Measurements from ENCODE around the gene SEZ6L.
"Not testable (repeated sequence)": the region's sequence is repeated elsewhere in the genome, so short reads cannot be mapped to it uniquely, and the experiment has no call there.

SEZ6L gene

DNA sequence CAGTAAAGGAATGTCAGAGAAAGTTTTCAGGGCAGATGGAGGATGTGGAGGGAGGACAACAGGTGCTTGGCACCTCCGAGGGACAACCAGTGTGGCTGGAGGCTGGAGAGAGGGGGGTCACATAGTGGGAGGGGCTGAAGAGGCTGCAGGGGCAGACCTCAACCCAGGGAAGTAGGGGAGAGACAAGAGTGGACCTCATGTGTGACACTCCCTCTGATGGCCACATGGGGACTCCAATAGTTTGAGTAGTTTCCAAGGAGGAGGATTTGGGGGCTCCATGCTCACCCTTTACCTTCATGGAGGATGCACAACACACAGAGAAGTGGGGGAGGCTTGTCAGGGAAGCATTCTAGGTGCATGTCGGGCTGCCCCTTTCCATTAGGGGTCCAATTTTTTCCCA, 224.7 kb downstream of the SEZ6L start:
- no peak for FAIRE-seq

DNA sequence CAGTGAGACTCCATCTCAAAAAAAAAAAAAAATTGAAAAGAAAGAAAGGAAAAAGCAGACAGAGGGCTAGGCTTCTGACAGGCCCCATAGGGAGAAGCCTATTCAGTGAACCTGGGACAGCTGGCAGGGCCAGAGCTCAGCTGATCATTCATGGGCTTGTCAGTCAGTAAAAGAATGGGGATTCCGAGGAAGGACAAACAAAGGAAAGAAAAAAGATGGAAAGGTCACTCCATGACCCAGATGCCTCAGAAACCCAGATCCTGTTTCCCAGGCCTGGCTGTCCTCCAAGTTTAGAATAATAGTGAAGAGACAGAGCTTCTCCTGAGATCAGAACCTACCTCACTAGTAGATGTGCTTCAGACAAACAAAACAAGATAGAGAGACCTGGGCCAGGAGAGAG, 225.5 kb downstream of the SEZ6L start:
- no peak for FAIRE-seq

DNA sequence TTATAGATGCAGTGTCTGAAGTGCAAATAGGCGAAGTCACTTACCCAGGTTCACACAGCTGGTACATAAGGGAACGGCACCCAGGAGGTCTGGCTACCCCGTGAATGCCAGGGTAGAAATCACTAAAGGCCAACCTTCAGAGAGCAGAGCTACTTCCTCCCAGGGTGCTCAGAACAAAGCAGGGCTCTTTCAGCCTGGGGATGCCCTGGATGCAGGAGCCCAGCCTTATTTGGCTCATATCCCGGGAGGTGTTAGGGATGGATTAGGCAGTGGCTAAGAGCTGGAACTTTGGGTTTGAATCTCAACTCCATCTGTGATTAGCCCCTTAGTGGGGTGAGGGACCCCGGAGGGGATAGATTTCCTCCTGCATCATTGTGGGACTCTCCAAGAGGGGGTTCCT, 226.7 kb downstream of the SEZ6L start:
- FAIRE-seq, result no peak

DNA sequence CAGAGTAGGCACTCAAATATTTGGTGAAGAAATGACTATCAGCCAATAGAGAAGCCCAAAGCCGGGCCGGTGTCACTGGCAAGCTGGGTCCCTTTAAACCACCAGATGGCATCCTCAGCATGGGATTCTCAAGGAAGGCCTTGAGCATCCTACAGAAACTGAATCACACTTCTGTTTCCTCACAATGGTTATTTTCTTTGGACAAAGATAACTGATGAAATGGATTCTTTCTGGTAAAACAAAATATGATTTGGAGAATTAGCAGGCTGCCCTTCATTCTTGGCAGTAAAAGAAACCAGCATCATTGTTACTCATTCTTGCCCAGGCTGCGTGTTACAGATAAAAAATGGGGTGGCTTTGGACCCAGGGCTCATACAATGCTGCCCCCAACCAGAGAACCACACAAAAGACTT, 229.5 kb downstream of the SEZ6L start:
- FAIRE-seq, result no peak

DNA sequence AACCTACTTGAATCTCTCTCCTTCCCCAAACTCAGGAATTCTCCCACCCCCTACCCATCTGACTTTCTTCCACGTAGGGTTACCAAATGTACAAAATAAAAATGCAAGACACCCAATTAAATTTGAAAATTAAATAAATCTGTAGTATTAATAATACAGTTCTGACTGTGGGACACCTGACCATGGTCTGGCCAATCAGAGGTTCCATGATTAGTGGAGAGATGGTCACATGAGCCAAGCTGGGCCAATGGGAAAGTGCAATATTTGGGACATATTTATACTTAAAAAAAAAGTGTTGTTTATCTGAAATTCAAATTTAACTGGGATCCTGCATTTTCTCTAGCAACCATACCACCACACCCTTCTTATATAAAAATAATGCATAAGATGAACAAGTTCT, 230.0 kb downstream of the SEZ6L start:
- no peak for FAIRE-seq

DNA sequence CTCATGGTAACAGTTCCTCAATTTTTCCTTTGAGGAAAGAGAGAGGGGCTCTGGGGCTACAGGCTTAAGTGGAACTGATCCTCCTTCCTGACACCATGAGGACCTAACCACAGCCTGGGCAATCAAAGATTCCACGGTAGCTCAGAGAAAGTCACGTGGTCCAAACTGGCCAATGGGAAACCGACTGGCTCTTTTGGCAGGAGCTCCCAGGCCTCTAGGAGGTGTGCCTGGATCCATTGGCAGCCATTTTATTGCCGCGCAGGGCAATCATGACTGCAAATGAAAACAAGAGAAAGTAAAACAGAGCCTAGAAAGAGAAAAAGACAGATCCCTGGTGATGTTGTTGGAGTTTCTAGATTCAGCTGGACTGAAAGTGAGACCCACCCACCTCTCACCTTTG, 232.5 kb downstream of the SEZ6L start:
- no peak for FAIRE-seq

DNA sequence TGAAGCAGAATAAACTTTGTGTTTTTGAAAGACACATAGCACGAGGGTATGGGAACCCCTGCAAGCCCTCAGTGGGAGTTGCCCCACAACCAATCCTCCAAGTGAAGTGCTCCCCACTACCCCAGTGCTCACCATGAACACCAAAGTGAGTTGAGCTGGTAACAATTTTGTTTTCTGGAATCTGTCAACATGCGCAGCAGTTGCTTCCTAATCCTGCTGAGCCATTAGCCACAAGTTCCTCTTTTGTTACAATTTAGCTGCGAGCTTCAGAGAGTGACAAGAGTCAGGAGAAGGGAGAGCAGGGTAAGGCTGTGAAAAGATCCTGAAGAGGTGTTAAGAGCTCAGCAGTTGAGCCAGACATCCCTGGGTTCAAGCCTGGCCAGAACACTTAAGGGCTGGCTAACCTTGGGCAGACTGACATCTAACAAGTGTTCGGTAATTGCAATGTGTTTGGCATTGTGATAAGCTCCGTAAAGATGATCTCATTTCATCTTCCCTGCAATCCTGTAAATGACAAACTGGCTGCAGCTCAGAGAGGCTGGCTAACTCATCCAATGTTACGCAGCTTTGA, 235.7 kb downstream of the SEZ6L start:
- no peak for FAIRE-seq

DNA sequence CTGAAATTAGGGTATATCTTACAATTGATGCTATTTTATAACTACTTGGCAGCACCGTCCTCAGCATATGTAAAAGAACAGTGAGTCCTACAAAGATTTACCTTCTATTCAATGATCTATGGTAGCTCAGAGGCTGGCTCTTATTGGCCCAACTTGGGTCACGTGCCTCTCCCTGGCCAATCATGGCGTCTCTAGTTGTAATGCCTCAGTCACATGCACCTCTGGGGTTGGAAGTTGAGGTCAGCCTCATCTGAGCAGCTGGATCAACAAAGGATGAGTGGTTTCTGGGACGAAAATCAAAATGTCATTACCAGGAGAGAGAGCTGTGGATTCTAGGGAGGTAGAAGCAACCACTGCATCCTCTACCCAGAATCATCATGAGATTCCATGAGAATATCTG, 236.9 kb downstream of the SEZ6L start:
- no peak for FAIRE-seq

DNA sequence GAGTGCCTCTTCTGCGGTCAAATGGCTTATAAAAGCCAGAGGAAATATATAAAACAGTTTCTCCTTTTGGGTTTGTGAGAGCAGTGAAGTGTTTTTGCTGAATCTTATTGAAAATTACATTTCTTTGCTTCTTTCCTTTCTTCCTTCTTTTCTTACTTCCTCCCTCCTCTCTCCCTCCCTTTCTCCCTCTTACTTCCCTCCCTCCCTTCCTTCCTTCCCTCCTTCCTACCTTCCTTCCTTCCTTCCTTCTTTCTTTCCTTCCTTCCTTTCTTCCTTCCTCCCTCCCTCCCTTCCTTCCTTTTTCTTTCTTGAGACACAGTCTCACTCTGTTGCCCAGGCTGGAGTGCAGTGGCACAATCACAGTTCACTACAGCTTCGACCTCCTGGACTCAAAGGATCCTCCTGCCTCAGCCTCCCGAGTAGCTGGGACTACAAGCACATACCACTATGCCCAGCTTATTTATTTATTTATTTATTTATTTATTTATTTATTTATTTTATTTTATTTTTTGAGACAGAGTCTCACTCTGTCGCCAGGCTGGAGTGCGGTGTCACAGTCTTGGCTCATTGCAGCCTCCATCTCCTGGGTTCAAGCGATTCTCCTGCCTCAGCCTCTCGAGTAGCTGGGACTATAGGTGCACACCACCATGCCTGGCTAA, 239.4 kb downstream of the SEZ6L start:
- FAIRE-seq, result not testable (repeated sequence)

DNA sequence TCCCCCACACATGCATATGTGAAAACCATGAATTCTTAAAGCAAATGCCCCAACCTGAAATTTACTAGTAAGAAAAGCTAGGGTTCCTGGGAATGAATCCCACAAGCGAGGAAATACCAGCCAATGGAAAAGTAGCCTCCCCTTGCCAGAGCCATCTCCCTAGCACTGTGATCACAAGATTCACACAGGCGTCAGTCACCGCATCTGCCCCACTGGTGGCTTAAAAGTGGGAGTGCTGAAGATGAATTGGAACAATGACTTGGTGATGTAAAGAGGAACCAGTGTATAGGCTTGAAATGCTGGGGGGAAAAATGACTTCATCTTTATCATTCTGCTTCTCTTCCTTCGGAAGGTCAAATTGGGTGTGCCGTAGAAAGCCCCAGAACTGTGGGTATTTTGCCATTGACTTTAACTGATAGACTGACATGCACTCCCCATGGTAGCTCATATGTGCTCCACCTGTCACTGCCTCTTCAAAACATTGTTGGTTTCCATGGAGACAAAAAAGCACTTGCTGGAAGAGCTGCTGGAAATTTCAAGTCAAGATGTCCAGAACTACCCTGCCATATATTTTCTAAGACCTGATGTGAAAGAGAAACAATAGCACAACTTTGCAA, 240.6 kb downstream of the SEZ6L start:
- FAIRE-seq, result no peak

DNA sequence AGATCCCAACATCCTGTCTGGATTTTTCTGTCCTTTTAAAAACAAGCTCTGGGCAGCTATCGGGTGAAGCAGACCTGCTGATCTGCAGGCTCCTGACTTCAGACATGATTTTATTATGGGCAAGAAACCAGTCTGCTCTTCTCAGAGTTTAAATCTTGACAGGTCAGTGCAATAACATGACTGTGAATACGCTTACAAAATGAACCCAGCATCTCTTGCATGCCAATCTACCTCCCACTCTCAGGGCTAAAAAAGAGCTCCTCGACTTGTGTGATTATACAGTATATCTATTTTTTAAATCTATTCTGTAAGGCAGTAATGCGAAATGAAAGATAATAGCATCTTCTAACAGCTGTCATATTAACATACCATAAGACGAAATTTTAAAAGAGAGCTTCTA, 241.1 kb downstream of the SEZ6L start:
- no peak for FAIRE-seq

DNA sequence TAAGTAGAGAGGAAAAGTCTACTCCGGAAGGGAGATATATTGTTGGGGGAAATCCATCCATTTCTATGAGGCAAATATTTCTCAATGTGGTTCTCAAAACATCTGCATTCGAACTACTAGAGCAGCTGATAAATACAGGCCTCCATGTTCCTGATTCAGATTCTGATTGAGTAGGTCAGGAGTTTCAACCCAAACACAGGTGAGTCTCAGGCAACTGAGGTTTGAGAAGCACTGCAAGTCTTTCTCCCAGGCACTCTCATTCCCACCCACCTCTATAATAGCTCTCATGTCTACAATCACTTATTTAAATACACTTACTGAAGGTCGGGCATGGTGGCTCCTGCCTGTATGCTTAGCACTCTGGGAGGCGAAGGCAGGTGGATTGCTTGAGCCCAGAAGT, 245.1 kb downstream of the SEZ6L start:
- FAIRE-seq, result no peak

DNA sequence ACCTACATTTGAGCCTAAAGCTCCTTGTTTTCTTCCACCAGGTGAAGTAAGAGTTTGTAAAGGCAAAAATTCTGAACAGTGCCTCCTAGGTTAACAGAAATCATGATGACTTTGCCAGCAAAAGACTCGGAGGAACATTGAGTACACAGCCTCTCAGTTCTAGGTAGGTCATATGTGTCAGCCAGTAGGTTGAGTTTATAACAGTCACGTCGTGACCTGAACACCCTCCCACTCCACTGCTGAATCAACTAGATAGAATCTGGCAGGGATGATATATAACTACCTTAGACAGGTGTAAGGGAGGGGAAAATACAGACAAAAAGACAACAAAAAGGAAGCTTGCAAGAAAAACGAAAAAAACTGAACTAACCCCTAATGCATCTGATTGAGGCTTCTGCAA, 247.0 kb downstream of the SEZ6L start:
- no peak for FAIRE-seq

DNA sequence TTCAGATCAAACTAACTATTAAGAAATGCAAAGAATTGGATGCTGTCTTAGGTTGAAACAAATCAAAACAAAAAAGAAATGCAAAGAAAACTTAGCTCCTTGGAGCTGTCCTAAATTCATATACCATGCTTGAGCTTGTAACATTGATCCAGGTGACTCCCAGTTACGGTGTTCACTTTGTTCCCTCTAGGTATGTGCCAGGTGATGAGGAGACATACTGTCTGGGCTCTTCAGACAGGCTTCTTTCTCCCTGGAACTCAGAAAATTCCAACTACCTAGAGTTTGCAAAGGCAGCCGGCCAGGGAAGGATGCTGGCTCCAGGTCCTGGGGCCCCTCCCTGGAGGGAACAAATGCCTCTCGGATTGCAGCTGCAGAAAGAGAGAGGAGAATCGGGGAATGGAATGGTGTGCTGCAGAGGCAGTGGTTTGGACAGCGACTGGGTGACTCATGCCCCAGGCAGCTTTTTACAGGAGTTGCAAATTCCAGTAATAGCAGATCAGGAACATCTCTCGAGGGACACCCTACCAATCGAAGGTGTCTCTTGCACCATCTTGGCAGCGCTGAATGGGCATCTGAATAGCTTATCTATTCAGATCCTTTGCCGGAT, 247.5 kb downstream of the SEZ6L start:
- FAIRE-seq, result no peak

DNA sequence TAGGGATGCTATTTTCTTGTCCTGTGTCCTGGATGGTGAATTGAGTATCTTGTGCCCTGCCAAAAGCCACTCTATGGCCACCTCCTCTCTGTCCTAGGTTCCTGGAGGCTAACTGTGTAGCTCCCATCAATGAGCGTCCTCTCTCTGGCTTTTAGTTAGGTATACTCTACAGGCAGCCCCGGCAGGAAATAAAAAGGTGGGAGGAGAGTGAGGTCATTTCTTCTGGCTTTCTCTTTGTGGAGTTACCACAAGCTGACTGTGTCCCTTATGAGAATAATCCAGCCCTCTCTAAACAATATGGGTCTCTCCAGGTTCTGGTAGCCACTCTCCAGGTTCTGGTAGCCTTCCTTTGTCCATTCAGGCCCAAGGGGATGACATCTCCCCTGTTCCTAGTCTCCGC, 248.1 kb downstream of the SEZ6L start:
- no peak for FAIRE-seq

DNA sequence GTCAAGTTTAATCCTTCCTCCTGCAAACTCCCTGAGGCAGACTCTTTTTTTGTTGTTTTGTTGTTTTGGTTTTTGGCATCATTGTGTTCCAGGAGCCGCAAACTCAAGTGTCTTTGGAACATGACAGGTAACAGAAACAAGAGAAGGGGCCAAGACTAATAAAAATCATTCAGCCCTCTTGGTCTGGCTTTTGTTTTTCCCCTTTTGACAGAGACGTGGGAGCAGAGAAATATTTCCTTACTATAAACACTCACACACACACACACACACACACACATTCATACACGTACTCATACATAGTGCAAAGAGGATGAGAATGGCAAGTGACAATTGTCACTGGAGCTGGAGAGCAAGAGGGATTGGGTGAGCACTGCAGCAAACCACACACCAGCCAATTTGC, 249.4 kb downstream of the SEZ6L start:
- no peak for FAIRE-seq

DNA sequence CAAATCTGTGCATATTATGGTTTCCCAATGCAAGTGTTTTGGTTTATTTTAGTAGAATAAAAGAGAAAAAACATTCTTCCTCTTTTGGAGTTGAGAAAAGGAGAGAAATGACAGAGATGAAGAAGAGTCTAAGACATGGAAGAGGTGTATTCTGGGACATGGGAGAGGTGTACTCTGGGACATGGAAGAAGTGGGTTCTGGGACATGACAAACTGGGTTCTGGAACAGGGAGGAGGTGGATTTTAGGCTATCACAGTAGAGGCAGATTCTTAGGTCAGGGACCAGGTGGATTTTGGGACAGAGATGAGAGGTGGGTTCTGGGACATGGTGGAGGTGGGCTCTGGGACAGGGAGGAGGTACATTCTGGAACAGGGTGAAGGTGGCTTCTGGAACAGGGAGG, 257.7 kb downstream of the SEZ6L start:
- FAIRE-seq, result no peak

DNA sequence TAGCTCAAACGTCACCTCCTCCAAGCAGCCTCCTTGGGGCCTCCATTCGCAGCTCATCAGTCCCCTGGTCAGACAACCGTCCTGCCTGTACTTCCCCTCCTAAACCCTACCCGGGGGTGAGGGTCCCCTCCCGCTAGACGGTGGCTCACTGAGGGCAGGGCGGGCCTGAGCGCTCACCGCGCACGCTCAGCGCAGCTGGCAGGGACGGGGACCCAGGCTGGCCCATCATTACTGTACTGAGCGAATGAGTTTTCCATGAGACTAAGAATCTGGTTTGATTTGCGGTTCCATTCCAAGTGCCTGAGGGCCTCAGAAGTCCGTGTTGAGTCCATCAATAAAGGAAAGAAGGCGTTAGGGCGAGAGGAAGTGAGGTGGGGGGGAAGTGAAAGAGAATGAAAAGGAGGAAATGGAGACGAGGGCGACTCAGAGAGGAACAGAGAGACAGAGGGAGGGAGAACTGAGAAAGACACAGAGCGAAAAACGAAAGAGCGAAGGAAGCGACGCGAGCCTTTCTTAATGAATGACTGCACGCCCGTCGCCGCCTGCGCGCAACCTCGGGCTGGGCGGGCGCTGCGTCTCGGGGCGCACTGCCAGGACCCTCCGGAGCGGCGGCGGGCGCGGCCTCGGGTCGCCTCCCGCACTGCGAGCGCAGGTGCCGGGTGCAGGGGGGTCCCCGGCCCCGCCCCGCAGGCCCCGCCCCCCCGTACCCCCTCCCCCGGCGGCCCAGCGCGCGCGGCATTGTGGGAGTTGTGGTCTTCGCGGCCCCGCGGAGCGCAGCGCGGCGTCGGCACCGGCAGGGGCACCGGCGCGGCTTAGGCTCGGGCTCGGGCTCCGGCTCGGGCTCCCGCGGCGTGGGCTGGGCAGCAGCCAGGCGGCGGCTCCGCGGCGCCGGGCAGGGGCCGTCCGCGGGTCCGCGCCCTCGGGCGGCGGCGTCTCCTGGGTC, 259.5 kb downstream of the SEZ6L start, which contains the start of gene ASPHD2:
Gene ASPHD2, plus strand, starts transcription at position 746 of the 943 bp plus-strand sequence. CDS start 4,356 bp downstream, outside the sequence.
- no peak for FAIRE-seq

DNA sequence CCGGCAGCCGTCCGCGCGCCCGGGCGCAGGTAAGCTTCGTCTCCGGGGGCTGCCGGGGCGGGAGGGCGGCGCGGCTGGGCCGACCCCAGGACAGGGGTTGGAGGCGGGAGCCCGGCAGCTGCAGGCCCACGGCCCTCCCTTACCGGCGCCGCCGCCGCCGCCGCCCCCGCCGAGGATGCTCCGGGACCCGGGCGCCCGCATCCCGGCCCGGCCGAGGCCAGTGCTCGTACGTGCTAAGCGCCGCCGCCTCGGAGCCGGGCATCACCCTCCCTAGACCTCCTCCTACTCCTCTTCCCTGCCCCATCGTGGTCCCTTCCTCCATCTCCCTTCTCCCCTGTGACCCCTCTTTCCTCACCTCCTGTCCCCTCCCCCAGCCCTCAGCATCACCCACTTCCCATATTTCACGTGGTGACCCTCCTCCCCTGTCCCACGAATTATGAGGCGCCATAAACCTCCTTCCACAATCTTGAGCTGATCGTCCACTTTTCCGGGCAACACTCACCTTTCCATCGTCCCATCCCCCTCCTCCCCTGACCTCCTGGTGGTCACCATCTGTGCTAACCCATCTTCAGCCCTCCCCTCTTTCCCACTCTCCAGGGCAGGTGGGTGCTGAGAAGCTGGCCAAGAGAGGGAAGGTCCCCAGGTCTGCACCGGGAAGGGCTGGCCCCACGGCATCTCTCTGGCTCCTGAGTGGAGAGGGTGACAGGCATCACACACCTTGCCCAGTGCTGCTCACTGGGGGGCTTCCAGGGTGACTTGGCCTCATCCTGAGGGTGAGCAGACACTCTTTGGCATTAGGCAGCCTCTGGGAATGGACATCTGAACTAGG, 260.4 kb downstream of the SEZ6L start:
- no peak for FAIRE-seq

DNA sequence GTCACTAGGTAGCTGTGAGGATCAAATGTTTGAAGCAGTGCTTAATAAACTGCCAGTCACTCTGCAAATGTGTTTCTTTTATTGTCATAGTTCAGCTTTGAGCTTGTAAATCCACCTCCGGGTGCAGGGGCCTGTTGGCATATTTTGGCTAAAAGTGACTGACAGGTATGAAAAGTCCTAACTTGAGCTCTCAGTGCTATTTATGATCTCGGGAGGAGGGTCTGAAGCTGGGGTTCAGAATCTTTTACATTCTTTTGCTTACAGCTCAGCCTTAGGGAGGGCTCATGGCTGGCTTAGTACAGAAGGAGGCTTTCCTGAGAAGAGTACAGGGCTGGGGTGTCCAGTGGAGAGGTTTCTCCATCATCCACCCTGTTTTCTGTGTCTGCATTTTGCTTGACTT, 261.3 kb downstream of the SEZ6L start:
- no peak for FAIRE-seq

DNA sequence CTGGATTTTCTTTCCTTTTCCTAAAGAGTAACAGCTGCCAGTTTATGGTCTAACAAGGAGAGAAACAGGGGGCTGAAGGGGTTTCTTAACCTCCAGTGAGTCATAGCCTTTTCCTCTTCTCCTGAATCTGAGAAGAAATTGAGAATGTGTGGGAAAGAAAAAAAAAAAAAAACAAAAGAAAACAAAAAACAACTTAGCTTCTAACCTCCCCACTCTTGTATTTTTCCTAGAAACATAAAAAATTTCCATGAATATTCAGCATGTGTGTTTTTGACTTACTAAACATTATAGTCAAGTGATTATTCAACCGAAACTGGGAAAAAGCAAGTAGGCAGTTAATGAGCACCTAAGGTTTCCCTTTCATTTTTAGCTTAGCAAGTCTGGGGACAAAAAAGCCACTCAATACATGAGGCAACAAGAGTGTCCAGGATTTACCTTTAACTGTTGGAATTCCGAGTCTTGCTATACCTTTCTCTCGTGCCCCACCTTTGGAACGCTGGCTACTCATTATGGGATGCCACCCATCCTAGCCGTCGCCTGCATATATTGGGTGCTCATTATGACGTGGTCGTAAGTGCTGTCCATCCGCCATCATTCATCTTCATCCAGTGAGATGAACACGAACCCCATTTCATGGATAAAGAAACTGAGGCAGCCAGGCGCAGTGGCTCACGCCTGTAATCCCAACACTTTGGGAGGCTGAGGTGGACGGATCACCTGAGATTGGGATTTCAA, 262.2 kb downstream of the SEZ6L start:
- no peak for FAIRE-seq

All from TTC549 (cell line).